Natural killer cell (primary cell): Measurements from ENCODE around the gene NUDT9. TPM values are rescaled to one million over a fixed set of nuclear protein-coding genes. Genes with fewer than 3 reads are reported as not detected.
"Not testable (repeated sequence)": the region's sequence is repeated elsewhere in the genome, so short reads cannot be mapped to it uniquely, and the experiment has no call there.

Source experiments
- ATAC-seq, 3 donors: fragments of 150-1000 bp in 2 of 3; fragments of 200-7000 bp in 1 of 3; cut with Tn5 transposase; 1 replicate in 1 of 3; 2 replicates in 2 of 3; pipeline ENCODE4 v1.10.0; 2021; ENCODE audit warnings: mild to moderate bottlenecking in 2 of 3, moderate library complexity in 2 of 3
- DNase-seq, 2 donors: peaks; one replicate each; pipeline versions ENCODE4 v3.0.0 to v3.0.0-alpha.2; 2013 to 2021; ENCODE audit warnings: mixed read lengths in 1 of 2
- H3K27ac ChIP-seq: one replicate; pipeline ENCODE4 v1.5.1; 2013; ENCODE audit warnings: mild to moderate bottlenecking, low read length
- H3K27me3 ChIP-seq: one replicate; pipeline ENCODE4 v1.6.1; 2013; ENCODE audit warnings: low read length; ENCODE audit not compliant: control insufficient read depth, insufficient read depth
- H3K36me3 ChIP-seq: one replicate; pipeline ENCODE4 v1.6.1; 2013; ENCODE audit warnings: low read length; ENCODE audit not compliant: control insufficient read depth, insufficient read depth
- H3K4me1 ChIP-seq: one replicate; pipeline ENCODE4 v1.6.1; 2013; ENCODE audit warnings: low read length; ENCODE audit not compliant: control insufficient read depth, insufficient read depth
- H3K4me3 ChIP-seq: one replicate; pipeline ENCODE4 v1.5.1; 2013; ENCODE audit warnings: low read length
- H3K9me3 ChIP-seq: one replicate; pipeline ENCODE4 v1.6.1; 2013; ENCODE audit warnings: low read length; ENCODE audit not compliant: control insufficient read depth, insufficient read depth
- H3K27ac Mint-ChIP-seq, 2 donors: one replicate each; pipeline ENCODE4 v1.8.0; 2022; ENCODE audit warnings: mild to moderate bottlenecking in 2 of 2, mixed read lengths in 2 of 2, moderate library complexity in 1 of 2
- H3K27me3 Mint-ChIP-seq, 2 donors: one replicate each; pipeline ENCODE4 v1.8.0; 2022; ENCODE audit warnings: low read depth in 2 of 2, mixed read lengths in 2 of 2
- H3K36me3 Mint-ChIP-seq: one replicate; pipeline ENCODE4 v1.8.0; 2022; ENCODE audit warnings: mixed read lengths
- H3K4me1 Mint-ChIP-seq, 2 donors: one replicate each; pipeline ENCODE4 v1.8.0; 2022; ENCODE audit warnings: mixed read lengths in 2 of 2
- H3K4me3 Mint-ChIP-seq: one replicate; pipeline ENCODE4 v1.8.0; 2022; ENCODE audit warnings: mild to moderate bottlenecking, moderate library complexity, mixed read lengths
- H3K9me3 Mint-ChIP-seq, 2 donors: one replicate each; pipeline ENCODE4 v1.8.0; 2022; ENCODE audit warnings: mixed read lengths in 2 of 2
- WGBS: methylation state at CpG from one replicate; pipeline ENCODE4 v1.1.7; 2013; ENCODE audit warnings: missing lambda C conversion rate; ENCODE audit not compliant: insufficient coverage; 5-methylcytosine and 5-hydroxymethylcytosine counted together
- intact Hi-C: fragments of 100-400 bp; cut with micrococcal nuclease; formaldehyde crosslinking; loops from one replicate; pipeline ENCODE4 v1.14.2; 2022
- total RNA-seq, 4 donors: library from RNA; stranded (reverse); fragments of 120-200 nt in 1 of 4; gene quantifications; one replicate each; pipeline versions ENCODE4 v1.2.3 to v1.2.4, GENCODE V29; 2013 to 2022
- TF ChIP-seq, protein P1 (sequence below): fragments of 200-600 bp; IDR thresholded peaks from one replicate; pipeline ENCODE4 v1.8.0; 2022; ENCODE audit warnings: antibody characterized with exemption

The NUDT9 gene
- total RNA-seq, 3 donors from 2014 or later (not counting 1 experiment from before 2014, with no cell fraction given), result 7.3 to 9.6 (median 9.5) TPM

DNA sequence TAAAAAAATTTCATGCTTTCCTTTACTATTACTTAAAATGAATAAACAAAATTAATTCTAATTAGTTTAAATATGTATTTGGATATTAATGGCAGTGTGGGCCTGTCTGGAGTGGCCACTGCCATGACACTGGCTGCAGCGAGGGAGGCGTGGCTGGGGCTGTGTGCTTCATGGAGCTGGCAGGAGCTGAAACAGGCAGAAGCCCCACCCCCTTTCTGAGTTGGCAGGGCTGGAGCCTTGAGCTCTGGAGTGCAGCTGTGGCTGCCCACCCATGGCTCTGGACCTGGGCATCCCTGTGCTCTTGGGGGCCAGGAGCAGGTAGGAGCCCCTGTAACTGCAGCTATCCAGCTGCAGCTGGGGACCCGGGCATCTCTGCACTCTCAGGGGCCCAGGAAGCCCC, 23.2 kb upstream of the NUDT9 start:
- no peak overlapping the region for H3K27ac ChIP-seq
- no peaks in the 10 kb centered on the region for H3K4me1 ChIP-seq
- TF ChIP-seq, protein P1, sequence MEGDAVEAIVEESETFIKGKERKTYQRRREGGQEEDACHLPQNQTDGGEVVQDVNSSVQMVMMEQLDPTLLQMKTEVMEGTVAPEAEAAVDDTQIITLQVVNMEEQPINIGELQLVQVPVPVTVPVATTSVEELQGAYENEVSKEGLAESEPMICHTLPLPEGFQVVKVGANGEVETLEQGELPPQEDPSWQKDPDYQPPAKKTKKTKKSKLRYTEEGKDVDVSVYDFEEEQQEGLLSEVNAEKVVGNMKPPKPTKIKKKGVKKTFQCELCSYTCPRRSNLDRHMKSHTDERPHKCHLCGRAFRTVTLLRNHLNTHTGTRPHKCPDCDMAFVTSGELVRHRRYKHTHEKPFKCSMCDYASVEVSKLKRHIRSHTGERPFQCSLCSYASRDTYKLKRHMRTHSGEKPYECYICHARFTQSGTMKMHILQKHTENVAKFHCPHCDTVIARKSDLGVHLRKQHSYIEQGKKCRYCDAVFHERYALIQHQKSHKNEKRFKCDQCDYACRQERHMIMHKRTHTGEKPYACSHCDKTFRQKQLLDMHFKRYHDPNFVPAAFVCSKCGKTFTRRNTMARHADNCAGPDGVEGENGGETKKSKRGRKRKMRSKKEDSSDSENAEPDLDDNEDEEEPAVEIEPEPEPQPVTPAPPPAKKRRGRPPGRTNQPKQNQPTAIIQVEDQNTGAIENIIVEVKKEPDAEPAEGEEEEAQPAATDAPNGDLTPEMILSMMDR, result no peak
- no peaks in the 10 kb centered on the region for H3K27me3 ChIP-seq
- no peaks in the 10 kb centered on the region for H3K36me3 ChIP-seq
- DNase-seq (no peak), ATAC-seq (no peak)
- Mint-ChIP-seq H3K9me3 (no peaks in the 10 kb centered on the region), H3K4me3 (no peak overlapping the region), H3K36me3 (no peaks in the 10 kb centered on the region), H3K4me1 (no peaks in the 10 kb centered on the region), H3K27ac (no peak overlapping the region), H3K27me3 (no peaks in the 10 kb centered on the region)
- intact Hi-C loops, result no loop called here
- 96% methylated on average over 3 of the region's 3 CpGs for WGBS
- H3K9me3 ChIP-seq, result no peaks in the 10 kb centered on the region
- no peak overlapping the region for H3K4me3 ChIP-seq

DNA sequence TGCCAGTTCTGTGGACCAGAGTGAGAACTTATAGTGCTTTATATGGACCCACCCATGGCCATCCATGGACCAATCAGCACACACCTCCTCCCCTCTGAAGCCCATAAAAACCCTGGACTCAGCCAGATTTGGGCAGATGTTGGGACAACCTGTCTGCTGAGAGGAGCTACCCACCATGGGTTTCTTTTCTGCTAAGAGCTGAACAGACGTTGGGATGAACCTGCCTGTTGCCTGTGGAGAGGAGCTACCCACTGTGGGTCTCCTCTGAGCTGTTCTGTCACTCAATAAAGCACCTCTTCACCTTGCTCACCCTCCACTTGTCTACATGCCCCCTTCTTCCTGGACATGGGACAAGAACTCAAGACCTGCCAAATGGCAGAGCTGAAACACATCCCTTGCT, 22.4 kb upstream of the NUDT9 start:
- H3K9me3 Mint-ChIP-seq, result no peaks in the 10 kb centered on the region
- Histone ChIP-seq H3K36me3 (no peaks in the 10 kb centered on the region), H3K4me3 (no peak overlapping the region), H3K27ac (no peak overlapping the region), H3K27me3 (no peaks in the 10 kb centered on the region), H3K4me1 (no peaks in the 10 kb centered on the region), H3K9me3 (no peaks in the 10 kb centered on the region)
- no peak for ATAC-seq
- H3K27ac Mint-ChIP-seq, result no peak overlapping the region
- H3K4me1 Mint-ChIP-seq, result no peaks in the 10 kb centered on the region
- no peak for DNase-seq
- H3K36me3 Mint-ChIP-seq, result no peaks in the 10 kb centered on the region
- no peaks in the 10 kb centered on the region for H3K27me3 Mint-ChIP-seq
- TF ChIP-seq, protein P1, result no peak
- 67% methylated on average over 1 of the region's 1 CpG for WGBS
- no peak overlapping the region for H3K4me3 Mint-ChIP-seq
- intact Hi-C loops, result no loop called here

DNA sequence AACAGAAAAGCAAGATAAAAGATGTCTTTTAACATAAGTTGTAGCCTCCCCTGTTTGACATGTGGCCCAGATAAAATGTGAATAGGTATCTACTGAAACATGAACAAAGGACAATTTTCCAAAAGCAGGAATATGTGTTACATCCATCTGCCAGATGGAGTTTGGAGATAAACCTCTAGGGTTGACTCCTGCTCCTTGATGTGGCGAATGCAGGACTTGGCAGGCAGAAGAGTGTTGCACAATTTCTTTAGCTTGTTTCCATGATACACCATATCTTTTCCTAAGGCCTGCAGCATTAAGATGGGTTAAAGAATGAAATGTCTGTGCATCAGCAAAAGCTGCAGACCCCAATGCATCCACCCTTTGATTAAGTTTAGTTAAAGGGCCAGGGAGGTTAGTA, 18.6 kb upstream of the NUDT9 start:
- H3K4me1 ChIP-seq, H3K9me3 ChIP-seq, H3K9me3 Mint-ChIP-seq, H3K27me3 Mint-ChIP-seq, H3K36me3 ChIP-seq, intact Hi-C loops, H3K4me3 Mint-ChIP-seq, ATAC-seq, H3K27me3 ChIP-seq, H3K36me3 Mint-ChIP-seq, H3K27ac Mint-ChIP-seq, H3K4me3 ChIP-seq, DNase-seq, H3K27ac ChIP-seq: not testable (repeated sequence)
- peaks cover 14 to 16% of the 10 kb centered on the region in 2 donors for H3K4me1 Mint-ChIP-seq
- 88% methylated on average over 1 of the region's 1 CpG for WGBS

DNA sequence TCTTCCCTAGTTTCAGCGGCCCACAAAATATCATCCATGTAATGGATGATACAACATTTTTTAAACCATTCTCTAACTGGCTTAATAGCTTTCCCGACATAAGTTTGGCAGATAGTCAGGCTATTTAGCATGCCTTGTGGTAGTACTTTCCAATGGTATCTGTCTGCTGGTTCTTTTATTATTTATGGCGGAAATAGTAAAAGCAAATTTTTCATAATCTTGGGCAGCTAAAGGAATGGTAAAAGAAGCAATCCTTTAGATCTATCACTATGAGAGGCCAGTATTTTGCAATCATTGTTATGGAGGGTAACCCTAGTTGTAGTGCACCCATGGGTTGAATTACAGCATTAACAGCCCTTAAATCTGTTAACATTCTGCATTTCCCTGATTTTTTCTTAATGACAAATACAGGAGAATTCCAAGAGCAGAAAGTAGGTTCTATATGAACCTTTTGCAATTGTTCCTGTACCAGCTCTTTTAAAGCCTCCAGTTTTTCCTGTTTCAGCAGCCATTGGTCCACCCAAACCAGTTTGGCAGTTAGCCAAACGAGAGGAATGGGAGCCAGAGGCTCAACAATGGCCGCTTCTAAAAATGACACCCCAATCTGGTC, 17.1 kb upstream of the NUDT9 start:
- intact Hi-C loops, result no loop called here
- H3K9me3 ChIP-seq, result no peaks in the 10 kb centered on the region
- H3K9me3 Mint-ChIP-seq, result no peaks in the 10 kb centered on the region

More for the DNA sequence above, 17.1 kb upstream of the NUDT9 start:
- no peaks in the 10 kb centered on the region for H3K36me3 ChIP-seq
- peaks cover 6 to 13% of the 10 kb centered on the region in 2 donors for H3K27me3 Mint-ChIP-seq
- H3K27me3 ChIP-seq, result no peaks in the 10 kb centered on the region
- peaks cover 14 to 16% of the 10 kb centered on the region in 2 donors for H3K4me1 Mint-ChIP-seq
- WGBS, result 98% methylated on average over 5 of the region's 5 CpGs
- no peak overlapping the region for H3K27ac Mint-ChIP-seq
- no peak for ATAC-seq
- peaks cover 4% of the 10 kb centered on the region for H3K4me1 ChIP-seq
- H3K36me3 Mint-ChIP-seq, result no peaks in the 10 kb centered on the region
- no peak for DNase-seq
- no peak overlapping the region for H3K27ac ChIP-seq
- no peak overlapping the region for H3K4me3 ChIP-seq
- TF ChIP-seq, protein P1, result no peak
- no peak overlapping the region for H3K4me3 Mint-ChIP-seq
